Epithelial cell of esophagus (primary cell): ENCODE results near the gene MLKL.

Experiments used
- DNase-seq: peaks from one replicate; pipeline ENCODE4 v3.0.0; 2010; ENCODE audit warnings: low read depth
- H3K4me3 ChIP-seq: 2 replicates; pipeline ENCODE4 v1.5.1; 2011; ENCODE audit warnings: mild to moderate bottlenecking, low read length, control low read depth
- CTCF ChIP-seq: IDR thresholded peaks from 2 replicates; pipeline ENCODE4 v1.5.1; 2011; ENCODE audit warnings: low read depth, mild to moderate bottlenecking, low read length, control low read depth, inconsistent platforms; ENCODE audit not compliant: insufficient read depth; ENCODE audit errors: missing control alignments

Gene MLKL

GRCh38 chr16:74635303-74635702 is 65.4 kb downstream of the MLKL start:
- no peak overlapping the region for H3K4me3 ChIP-seq
- TF ChIP-seq CTCF = no peak
- DNase-seq = no peak

DNA sequence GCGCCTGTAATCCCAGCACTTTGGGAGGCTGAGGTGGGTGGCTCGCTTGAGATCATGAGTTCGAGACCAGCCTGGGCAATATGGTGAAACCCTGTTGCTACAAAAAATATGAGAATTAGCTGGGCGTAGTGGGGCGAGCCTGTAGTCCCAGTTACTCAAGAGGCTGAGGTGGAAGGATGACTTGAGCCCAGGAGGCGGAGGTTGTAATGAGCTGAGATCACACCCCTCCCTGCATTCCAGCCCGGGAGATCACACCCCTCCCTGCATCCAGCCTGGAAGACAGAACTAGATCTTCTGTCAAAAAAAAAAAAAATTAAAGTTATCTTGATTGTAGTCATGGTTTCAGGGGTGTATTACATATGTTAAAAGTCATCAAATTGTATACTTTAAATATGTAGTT is 67.0 kb downstream of the MLKL start:
- no peak overlapping the region for H3K4me3 ChIP-seq
- peak; percentile 81 for DNase-seq
- no peak for TF ChIP-seq CTCF

DNA sequence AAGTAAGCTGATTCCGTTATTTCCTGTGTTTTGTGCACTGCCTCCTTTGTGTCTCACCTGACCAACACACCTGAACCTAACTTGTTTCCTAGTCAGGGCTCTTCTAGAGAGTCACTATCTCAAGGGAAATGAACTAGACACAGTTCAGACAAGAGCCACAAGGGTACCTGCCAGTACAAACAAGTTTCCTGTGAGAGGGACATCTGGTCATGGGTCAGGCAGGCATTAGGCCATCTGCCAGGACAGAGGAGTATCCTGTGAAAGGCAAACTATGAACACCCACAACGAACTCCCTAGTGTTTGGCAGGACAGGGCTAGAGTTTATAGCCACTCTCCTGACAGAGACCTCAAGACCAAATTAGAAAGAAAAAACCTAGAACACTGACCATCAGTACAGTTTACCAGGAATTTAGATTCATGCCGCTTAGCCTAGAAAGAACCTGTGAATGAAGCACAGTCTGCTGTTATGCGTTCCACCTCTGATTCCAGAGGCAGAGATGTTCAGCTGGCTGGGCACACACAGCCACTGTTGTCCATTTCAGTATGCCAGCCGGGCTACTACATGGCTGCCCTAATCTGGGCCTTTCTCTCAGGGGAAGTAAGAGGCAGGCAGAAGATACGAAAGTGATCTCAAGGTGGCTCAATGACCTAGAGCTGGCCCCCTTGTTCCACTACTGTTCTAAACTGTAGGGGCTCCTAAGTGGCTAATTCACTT is 73.0 kb downstream of the MLKL start:
- no peak for DNase-seq
- no peak overlapping the region for H3K4me3 ChIP-seq
- TF ChIP-seq CTCF = no peak

DNA sequence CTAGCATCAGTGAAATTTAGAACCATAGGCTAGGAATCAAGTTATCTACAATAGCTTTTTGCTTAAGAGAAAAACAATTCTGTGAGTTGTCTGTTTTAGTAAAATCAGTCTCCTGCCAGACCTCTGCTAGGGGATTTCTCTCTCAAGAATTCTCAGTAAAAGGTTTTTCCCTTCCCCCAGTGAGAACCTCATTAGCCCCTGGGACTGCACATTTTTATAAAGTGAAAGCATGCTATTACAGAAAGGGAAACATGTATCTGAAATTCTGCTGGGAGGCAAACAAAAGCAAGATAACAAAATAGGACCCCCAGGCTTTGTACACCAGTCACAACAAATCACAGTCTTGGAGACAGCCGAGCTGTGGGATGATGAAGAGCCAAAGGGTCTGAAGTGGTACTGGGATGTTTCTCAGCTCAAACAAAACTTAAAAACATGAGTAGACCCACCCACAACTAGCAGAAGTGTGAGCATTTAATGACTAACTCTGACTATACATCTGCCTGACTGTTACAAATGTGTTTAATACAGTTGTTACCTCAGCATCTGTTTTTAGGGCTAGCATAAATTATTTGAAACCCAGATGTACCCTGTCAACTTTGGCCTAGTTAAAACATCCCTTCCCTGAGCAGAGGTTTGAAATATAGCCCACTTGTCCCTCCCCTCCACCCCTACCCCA is 73.8 kb downstream of the MLKL start:
- DNase-seq = no peak
- no peak overlapping the region for H3K4me3 ChIP-seq
- no peak for TF ChIP-seq CTCF

DNA sequence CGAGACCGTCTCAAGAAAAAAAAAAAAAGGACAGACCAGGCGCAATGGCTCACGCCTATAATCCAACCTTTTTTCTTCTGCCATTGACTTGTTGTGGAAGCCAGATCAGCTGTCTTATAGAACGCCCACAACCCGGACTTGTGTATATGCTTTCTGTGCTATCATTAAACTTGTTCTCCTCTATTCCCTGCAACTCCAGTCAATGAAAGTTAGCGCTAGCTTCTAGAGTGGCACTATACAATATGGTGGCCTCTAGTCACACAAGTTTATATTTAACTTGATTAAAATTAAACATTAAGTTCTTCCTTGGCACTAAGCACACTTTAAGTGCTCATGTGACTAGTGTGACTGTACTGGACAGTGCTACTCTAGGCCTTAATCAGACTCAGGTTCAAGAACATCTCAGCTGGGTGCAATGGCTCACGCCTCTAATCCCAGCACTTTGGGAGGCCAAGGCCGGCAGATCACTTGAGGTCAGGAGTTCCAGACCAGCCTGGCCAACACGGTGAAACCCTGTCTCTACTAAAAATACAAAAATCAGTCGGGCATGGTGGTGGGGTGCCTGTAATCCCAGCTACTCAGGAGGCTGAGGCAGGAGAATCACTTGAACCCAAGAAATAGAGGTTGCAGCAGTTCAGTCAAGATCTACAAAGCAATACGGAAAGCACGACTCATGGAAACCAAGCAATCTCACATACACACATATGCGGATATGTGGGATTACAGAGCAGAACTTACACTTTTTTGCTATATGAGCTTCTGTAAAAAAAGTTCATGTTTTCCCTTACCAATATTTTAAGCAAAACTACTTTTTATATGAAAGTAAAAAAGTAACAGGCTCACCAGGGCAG is 74.9 kb downstream of the MLKL start:
- no peak overlapping the region for H3K4me3 ChIP-seq
- DNase-seq = no peak
- no peak for TF ChIP-seq CTCF

GRCh38 chr16:74623839-74624235 is 76.8 kb downstream of the MLKL start:
- H3K4me3 ChIP-seq = no peak overlapping the region
- TF ChIP-seq CTCF = no peak
- DNase-seq = no peak
